Measurements from ENCODE around the gene CTCFL. TPM values are rescaled to one million over a fixed set of nuclear protein-coding genes. Genes with fewer than 3 reads are reported as not detected.

CTCFL gene
- total and polyA plus RNA-seq, 2 of the 8 experiments (the other 6 are each of a cell fraction or from before 2014, with no cell fraction given), result 0.30 to 0.80 TPM

GRCh38 chr20:57528148-57528547 is 3.2 kb upstream of the CTCFL start:
- no peak overlapping the region for H2BK120ac ChIP-seq (replicated peaks; ENCODE audit: low read depth, low read length)
- no peak overlapping the region for H3K23ac ChIP-seq (ENCODE audit: insufficient read length)
- H3K4me1 ChIP-seq (replicated peaks in 1 of 4; ENCODE audit: control insufficient read depth in 3 of 4, insufficient read depth in 4 of 4, low read length in 3 of 4), result peaks cover 0 to 17% (median 5%) of the 10 kb centered on the region in 4 experiments; a peak in 5 of 7 replicates
- no peak overlapping the region for H4K5ac ChIP-seq (ENCODE audit: insufficient read length, low read depth, low read length)
- no peak overlapping the region for H3K27ac ChIP-seq (ENCODE audit: low read depth, low read length)
- no peak overlapping the region for H3K4ac ChIP-seq (replicated peaks; ENCODE audit: insufficient read length, low read depth, low read length)
- H3K79me2 ChIP-seq (ENCODE audit: control insufficient read depth in 1 of 2, insufficient read depth in 2 of 2, low read length in 2 of 2), result no peaks in the 10 kb centered on the region
- no peaks in the 10 kb centered on the region for H3K36me3 ChIP-seq (ENCODE audit: control insufficient read depth in 2 of 4, insufficient read depth in 4 of 4, low read length in 3 of 4)
- no peaks in the 10 kb centered on the region for H3K9me3 ChIP-seq (ENCODE audit: insufficient read depth in 2 of 2, low read depth in 1 of 2, low read length in 1 of 2)
- WGBS, 2 experiments (ENCODE audit: extremely low coverage in 1 of 2, insufficient coverage in 1 of 2, insufficient read length in 1 of 2, insufficient replicate concordance in 2 of 2, low coverage in 1 of 2, low lambda C conversion rate in 2 of 2, missing lambda C conversion rate in 1 of 2), result 86% methylated on average over 4 of the region's 4 CpGs; no CpG with 5 or more reads in 1 of the 2 experiments
- no peaks in the 10 kb centered on the region; a peak in 2 of 7 replicates for H3K27me3 ChIP-seq (replicated peaks in 1 of 4; ENCODE audit: control insufficient read depth in 3 of 4, extremely low read depth in 1 of 4, insufficient read depth in 3 of 4, low read length in 3 of 4)
- no peak overlapping the region for H3K9ac ChIP-seq (replicated peaks in 1 of 4; ENCODE audit: extremely low read depth in 1 of 4, low read depth in 3 of 4, low read length in 3 of 4)
- FAIRE-seq (no peak), DNase-seq (ENCODE audit: low read depth in 1 of 2, low spot score in 2 of 2) (no peak)
- no peak overlapping the region for H3K14ac ChIP-seq (ENCODE audit: insufficient read length)
- H3K79me1 ChIP-seq (ENCODE audit: low read depth, low read length), result no peaks in the 10 kb centered on the region
- POLR2A ChIA-PET (ENCODE audit: partially characterized antibody), result no interaction called here
- CTCF ChIA-PET (ENCODE audit: partially characterized antibody), result interaction anchor here (0.9 to 2.0 kb wide), 12 partner anchors 10 to 63 kb away, joined by 3 to 13 read pairs (median 4); no protein-coding TSS in a partner anchor
- no peak overlapping the region for H2BK15ac ChIP-seq (ENCODE audit: low read length)
- no peak overlapping the region for H4K8ac ChIP-seq (ENCODE audit: extremely low read depth, insufficient read depth, low read length)
- H3K4me3 ChIP-seq (ENCODE audit: extremely low read depth in 1 of 4, insufficient read depth in 2 of 4, low read depth in 3 of 4, low read length in 4 of 4), result no peak overlapping the region
- H3K56ac ChIP-seq (replicated peaks; ENCODE audit: insufficient read length, low read depth, low read length), result no peak overlapping the region
- H2AK5ac ChIP-seq (ENCODE audit: low read depth, low read length), result no peak overlapping the region
- H3K23me2 ChIP-seq (ENCODE audit: low read depth, low read length), result no peaks in the 10 kb centered on the region
- no peaks in the 10 kb centered on the region for H4K20me1 ChIP-seq (replicated peaks in 1 of 2; ENCODE audit: control insufficient read depth in 1 of 2, insufficient read depth in 2 of 2, low read length in 2 of 2)
- no peak overlapping the region for H4K91ac ChIP-seq (replicated peaks; ENCODE audit: insufficient read length, low read length)
- H2BK12ac ChIP-seq (ENCODE audit: low read depth, low read length), result no peak overlapping the region
- no peak overlapping the region for H2BK20ac ChIP-seq (ENCODE audit: low read length)
- H3K18ac ChIP-seq (ENCODE audit: extremely low read depth, low read length), result no peak overlapping the region
- TF ChIP-seq MAFK (IDR thresholded peaks at IDR 0.05; ENCODE audit: low read depth, low read length) (no peak), SIN3A (conservative IDR thresholded peaks at IDR 0.05 in 1 of 2, IDR thresholded peaks at IDR 0.05 in 1 of 2; ENCODE audit: low read depth in 1 of 2, low read length in 2 of 2) (no peak), SIRT6 (IDR thresholded peaks at IDR 0.05; ENCODE audit: low read length) (no peak), JUND (IDR thresholded peaks at IDR 0.05; ENCODE audit: low read length) (no peak), TBP (IDR thresholded peaks at IDR 0.05; ENCODE audit: low read depth, low read length) (no peak), SUZ12 (IDR thresholded peaks at IDR 0.05; ENCODE audit: low read length) (no peak), NANOG (IDR thresholded peaks at IDR 0.05; ENCODE audit: insufficient read depth, low read depth, low read length, poor library complexity, severe bottlenecking) (no peak), GTF2F1 (IDR thresholded peaks at IDR 0.05; ENCODE audit: borderline replicate concordance, low read depth, low read length) (no peak), POLR2A (IDR thresholded peaks at IDR 0.05; ENCODE audit: control extremely low read depth in 1 of 2, low read depth in 2 of 2, low read length in 2 of 2) (no peak)
- H3K4me2 ChIP-seq (ENCODE audit: insufficient read depth in 1 of 2, low read depth in 2 of 2, low read length in 2 of 2), result no peak overlapping the region
- H2AFZ ChIP-seq (ENCODE audit: low read length), result no peak overlapping the region
- no peak overlapping the region for H2BK5ac ChIP-seq (ENCODE audit: low read depth, low read length)

Measured in H1 (cell line).